Measurements from ENCODE around the gene MGAT5.

GRCh38 chr2:134280231-134280630, 26.4 kb downstream of the MGAT5 start:
- TF ChIP-seq, protein P1, sequence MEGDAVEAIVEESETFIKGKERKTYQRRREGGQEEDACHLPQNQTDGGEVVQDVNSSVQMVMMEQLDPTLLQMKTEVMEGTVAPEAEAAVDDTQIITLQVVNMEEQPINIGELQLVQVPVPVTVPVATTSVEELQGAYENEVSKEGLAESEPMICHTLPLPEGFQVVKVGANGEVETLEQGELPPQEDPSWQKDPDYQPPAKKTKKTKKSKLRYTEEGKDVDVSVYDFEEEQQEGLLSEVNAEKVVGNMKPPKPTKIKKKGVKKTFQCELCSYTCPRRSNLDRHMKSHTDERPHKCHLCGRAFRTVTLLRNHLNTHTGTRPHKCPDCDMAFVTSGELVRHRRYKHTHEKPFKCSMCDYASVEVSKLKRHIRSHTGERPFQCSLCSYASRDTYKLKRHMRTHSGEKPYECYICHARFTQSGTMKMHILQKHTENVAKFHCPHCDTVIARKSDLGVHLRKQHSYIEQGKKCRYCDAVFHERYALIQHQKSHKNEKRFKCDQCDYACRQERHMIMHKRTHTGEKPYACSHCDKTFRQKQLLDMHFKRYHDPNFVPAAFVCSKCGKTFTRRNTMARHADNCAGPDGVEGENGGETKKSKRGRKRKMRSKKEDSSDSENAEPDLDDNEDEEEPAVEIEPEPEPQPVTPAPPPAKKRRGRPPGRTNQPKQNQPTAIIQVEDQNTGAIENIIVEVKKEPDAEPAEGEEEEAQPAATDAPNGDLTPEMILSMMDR (IDR thresholded peaks at IDR 0.05), result no peak
- TF ChIP-seq POLR2A (IDR thresholded peaks at IDR 0.05), result no peak

All from uterus (tissue), 2 donors.